ENCODE results near the gene SURF4.

Gene SURF4

GRCh38 chr9:133375724-133376654, at the start of gene SURF4, which contains the start of gene STKLD1:
Gene SURF4 (minus strand): TSS chr9:133376060. CDS start chr9:133375969, 91 bp downstream.
Gene STKLD1 (plus strand): TSS chr9:133376366. CDS start chr9:133376474, 108 bp downstream.
- Histone ChIP-seq H3K4me1 (ENCODE audit: insufficient read depth, low read length) (peaks cover 31% of the 10 kb centered on the region), H3K9me3 (ENCODE audit: low read length) (no peaks in the 10 kb centered on the region), H3K27me3 (ENCODE audit: control insufficient read depth in 1 of 2, insufficient read depth in 2 of 2, low read length in 2 of 2) (no peaks in the 10 kb centered on the region), H3K9ac (ENCODE audit: low read length) (peak within 1 kb of the TSS; percentile 97), H3K36me3 (ENCODE audit: insufficient read depth, low read length) (peaks cover 8% of the 10 kb centered on the region), H3K27ac (ENCODE audit: low read depth, low read length) (peak within 1 kb of the TSS; percentile 86), H3K4me3 (ENCODE audit: low read depth in 1 of 2, low read length in 2 of 2) (peak within 1 kb of the TSS; percentile 86 to 87)

GRCh38 chr9:133425049-133425632, 49.3 kb upstream of the SURF4 start:
- peaks cover 9 to 25% of the 10 kb centered on the region in 2 donors for H3K27me3 ChIP-seq (ENCODE audit: control insufficient read depth in 1 of 2, insufficient read depth in 2 of 2, low read length in 2 of 2)
- no peaks in the 10 kb centered on the region for H3K36me3 ChIP-seq (ENCODE audit: insufficient read depth, low read length)
- no peaks in the 10 kb centered on the region for H3K4me1 ChIP-seq (ENCODE audit: insufficient read depth, low read length)
- no peaks in the 10 kb centered on the region for H3K9me3 ChIP-seq (ENCODE audit: low read length)
- H3K4me3 ChIP-seq (ENCODE audit: low read depth in 1 of 2, low read length in 2 of 2) = no peak overlapping the region
- no peak overlapping the region for H3K9ac ChIP-seq (ENCODE audit: low read length)
- H3K27ac ChIP-seq (ENCODE audit: low read depth, low read length) = no peak overlapping the region

GRCh38 chr9:133424187-133424586, 48.3 kb upstream of the SURF4 start:
- Histone ChIP-seq H3K27ac (ENCODE audit: low read depth, low read length) (no peak overlapping the region), H3K36me3 (ENCODE audit: insufficient read depth, low read length) (no peaks in the 10 kb centered on the region), H3K9ac (ENCODE audit: low read length) (no peak overlapping the region), H3K9me3 (ENCODE audit: low read length) (no peaks in the 10 kb centered on the region), H3K4me3 (ENCODE audit: low read depth in 1 of 2, low read length in 2 of 2) (no peak overlapping the region), H3K27me3 (ENCODE audit: control insufficient read depth in 1 of 2, insufficient read depth in 2 of 2, low read length in 2 of 2) (peaks cover 9 to 18% of the 10 kb centered on the region in 2 donors), H3K4me1 (ENCODE audit: insufficient read depth, low read length) (no peaks in the 10 kb centered on the region)

GRCh38 chr9:133423216-133423615, 47.4 kb upstream of the SURF4 start:
- no peaks in the 10 kb centered on the region for H3K4me1 ChIP-seq (ENCODE audit: insufficient read depth, low read length)
- H3K9ac ChIP-seq (ENCODE audit: low read length) = no peak overlapping the region
- H3K27me3 ChIP-seq (ENCODE audit: control insufficient read depth in 1 of 2, insufficient read depth in 2 of 2, low read length in 2 of 2) = peaks cover 8 to 18% of the 10 kb centered on the region in 2 donors
- no peak overlapping the region for H3K27ac ChIP-seq (ENCODE audit: low read depth, low read length)
- H3K9me3 ChIP-seq (ENCODE audit: low read length) = no peaks in the 10 kb centered on the region
- no peaks in the 10 kb centered on the region for H3K36me3 ChIP-seq (ENCODE audit: insufficient read depth, low read length)
- H3K4me3 ChIP-seq (ENCODE audit: low read depth in 1 of 2, low read length in 2 of 2) = no peak overlapping the region

GRCh38 chr9:133421615-133422542, 46.0 kb upstream of the SURF4 start, which contains the start of gene ADAMTS13:
Gene ADAMTS13 (plus strand): TSS chr9:133422367. CDS start chr9:133422444, 77 bp downstream.
- no peaks in the 10 kb centered on the region for H3K9me3 ChIP-seq (ENCODE audit: low read length)
- H3K4me1 ChIP-seq (ENCODE audit: insufficient read depth, low read length) = peaks cover 2% of the 10 kb centered on the region
- H3K27me3 ChIP-seq (ENCODE audit: control insufficient read depth in 1 of 2, insufficient read depth in 2 of 2, low read length in 2 of 2) = peaks cover 0 to 6% of the 10 kb centered on the region in 2 donors
- no peak within 1 kb of the TSS for H3K9ac ChIP-seq (ENCODE audit: low read length)
- H3K27ac ChIP-seq (ENCODE audit: low read depth, low read length) = no peak within 1 kb of the TSS
- no peak within 1 kb of the TSS for H3K4me3 ChIP-seq (ENCODE audit: low read depth in 1 of 2, low read length in 2 of 2)
- no peaks in the 10 kb centered on the region for H3K36me3 ChIP-seq (ENCODE audit: insufficient read depth, low read length)

DNA sequence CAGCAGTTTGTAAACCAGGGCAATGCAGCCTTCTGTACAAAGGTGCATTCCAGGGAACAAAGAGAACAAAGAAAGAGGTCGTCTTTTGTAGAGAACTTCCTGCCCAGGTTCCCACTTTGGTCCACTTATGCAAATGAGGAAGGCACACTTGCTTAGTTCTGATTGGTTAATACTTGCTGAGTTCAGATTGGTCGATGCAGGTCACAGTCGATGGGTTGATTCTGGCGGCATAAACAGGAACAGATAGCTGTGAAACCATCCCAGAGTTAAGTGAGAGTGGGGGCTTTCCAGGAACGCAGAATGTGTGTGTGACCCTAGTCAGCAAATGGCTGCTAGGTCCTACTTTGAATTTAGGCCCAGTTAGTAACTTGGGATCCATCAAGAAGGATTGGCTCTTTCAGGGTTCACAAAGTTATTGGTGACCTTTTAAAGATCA, 44.5 kb upstream of the SURF4 start:
- H3K27ac ChIP-seq (ENCODE audit: low read depth, low read length) = no peak overlapping the region
- H3K4me3 ChIP-seq (ENCODE audit: low read depth in 1 of 2, low read length in 2 of 2) = no peak overlapping the region
- peaks cover 3% of the 10 kb centered on the region for H3K36me3 ChIP-seq (ENCODE audit: insufficient read depth, low read length)
- no peak overlapping the region for H3K9ac ChIP-seq (ENCODE audit: low read length)
- H3K27me3 ChIP-seq (ENCODE audit: control insufficient read depth in 1 of 2, insufficient read depth in 2 of 2, low read length in 2 of 2) = peaks cover 0 to 3% of the 10 kb centered on the region in 2 donors
- H3K4me1 ChIP-seq (ENCODE audit: insufficient read depth, low read length) = peaks cover 13% of the 10 kb centered on the region
- H3K9me3 ChIP-seq (ENCODE audit: low read length) = no peaks in the 10 kb centered on the region

- H3K27ac ChIP-seq (ENCODE audit: low read depth, low read length) = no peak overlapping the region
- no peaks in the 10 kb centered on the region for H3K9me3 ChIP-seq (ENCODE audit: low read length)
- H3K4me1 ChIP-seq (ENCODE audit: insufficient read depth, low read length) = peaks cover 13% of the 10 kb centered on the region
- H3K27me3 ChIP-seq (ENCODE audit: control insufficient read depth in 1 of 2, insufficient read depth in 2 of 2, low read length in 2 of 2) = no peaks in the 10 kb centered on the region
- H3K4me3 ChIP-seq (ENCODE audit: low read depth in 1 of 2, low read length in 2 of 2) = no peak overlapping the region
- H3K9ac ChIP-seq (ENCODE audit: low read length) = no peak overlapping the region
- peaks cover 8% of the 10 kb centered on the region for H3K36me3 ChIP-seq (ENCODE audit: insufficient read depth, low read length)
Observed at GRCh38 chr9:133419005-133419404, 43.1 kb upstream of the SURF4 start.

- Histone ChIP-seq H3K27ac (ENCODE audit: low read depth, low read length) (peak within 1 kb of the TSS; percentile 85), H3K9me3 (ENCODE audit: low read length) (no peaks in the 10 kb centered on the region), H3K9ac (ENCODE audit: low read length) (peak within 1 kb of the TSS; percentile 61), H3K27me3 (ENCODE audit: control insufficient read depth in 1 of 2, insufficient read depth in 2 of 2, low read length in 2 of 2) (no peaks in the 10 kb centered on the region), H3K4me3 (ENCODE audit: low read depth in 1 of 2, low read length in 2 of 2) (peak within 1 kb of the TSS; percentile 72 to 85), H3K36me3 (ENCODE audit: insufficient read depth, low read length) (peaks cover 16% of the 10 kb centered on the region), H3K4me1 (ENCODE audit: insufficient read depth, low read length) (peaks cover 13% of the 10 kb centered on the region)
Observed at GRCh38 chr9:133417541-133418461, 41.9 kb upstream of the SURF4 start, which contains the start of gene REXO4. Gene REXO4 (minus strand): TSS chr9:133418010. CDS start chr9:133417844, 166 bp downstream.

DNA sequence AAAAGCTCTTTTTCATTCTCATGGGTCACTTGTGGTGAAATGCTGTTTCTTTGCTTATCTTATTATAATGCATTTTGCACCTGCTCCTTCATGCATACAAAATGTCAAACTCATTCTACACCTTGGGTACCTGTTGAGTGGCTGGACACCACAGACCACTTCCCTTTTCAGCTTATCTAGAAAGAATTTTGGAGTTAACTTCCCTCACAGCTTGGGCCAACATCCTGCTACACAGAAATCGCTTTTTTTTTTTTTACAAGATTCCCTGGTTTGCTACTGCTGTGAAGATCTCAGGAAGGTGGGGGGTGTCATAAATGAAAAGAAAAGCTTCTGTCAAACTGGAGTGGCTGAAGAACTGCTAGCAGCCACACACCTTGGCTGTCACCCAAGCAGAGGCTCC, 39.3 kb upstream of the SURF4 start:
- H3K9ac ChIP-seq (ENCODE audit: low read length) = no peak overlapping the region
- H3K4me3 ChIP-seq (ENCODE audit: low read depth in 1 of 2, low read length in 2 of 2) = no peak overlapping the region
- peaks cover 13% of the 10 kb centered on the region for H3K4me1 ChIP-seq (ENCODE audit: insufficient read depth, low read length)
- H3K27me3 ChIP-seq (ENCODE audit: control insufficient read depth in 1 of 2, insufficient read depth in 2 of 2, low read length in 2 of 2) = no peaks in the 10 kb centered on the region
- no peaks in the 10 kb centered on the region for H3K9me3 ChIP-seq (ENCODE audit: low read length)
- H3K27ac ChIP-seq (ENCODE audit: low read depth, low read length) = no peak overlapping the region
- peaks cover 37% of the 10 kb centered on the region for H3K36me3 ChIP-seq (ENCODE audit: insufficient read depth, low read length)

- Histone ChIP-seq H3K27ac (ENCODE audit: low read depth, low read length) (no peak overlapping the region), H3K27me3 (ENCODE audit: control insufficient read depth in 1 of 2, insufficient read depth in 2 of 2, low read length in 2 of 2) (no peaks in the 10 kb centered on the region), H3K4me1 (ENCODE audit: insufficient read depth, low read length) (no peaks in the 10 kb centered on the region), H3K4me3 (ENCODE audit: low read depth in 1 of 2, low read length in 2 of 2) (no peak overlapping the region), H3K9ac (ENCODE audit: low read length) (no peak overlapping the region), H3K9me3 (ENCODE audit: low read length) (no peaks in the 10 kb centered on the region), H3K36me3 (ENCODE audit: insufficient read depth, low read length) (peaks cover 67% of the 10 kb centered on the region)
Observed at GRCh38 chr9:133408042-133408441, 32.2 kb upstream of the SURF4 start.

All from muscle layer of colon (tissue), 2 donors.